AG09309 (cell line): Measurements from ENCODE around the gene CHRM3.

Experiments
- DNase-seq: peaks from one replicate; pipeline ENCODE4 v3.0.0-alpha.2; 2010; ENCODE audit warnings: low read depth
- H3K4me3 ChIP-seq: 2 replicates; pipeline ENCODE4 v1.5.1; 2011; ENCODE audit warnings: mild to moderate bottlenecking, low read depth, low read length, moderate library complexity; ENCODE audit not compliant: control insufficient read depth
- TF ChIP-seq, protein P1 (sequence below): IDR thresholded peaks from 2 replicates; pipeline ENCODE4 v1.5.1; 2011; ENCODE audit warnings: mild to moderate bottlenecking, low read depth, low read length, inconsistent platforms; ENCODE audit not compliant: insufficient read depth, control insufficient read depth; ENCODE audit errors: missing control alignments

CHRM3 gene

GRCh38 chr1:239422818-239423217 lies 36.5 kb downstream of the CHRM3 start:
- TF ChIP-seq, protein P1, sequence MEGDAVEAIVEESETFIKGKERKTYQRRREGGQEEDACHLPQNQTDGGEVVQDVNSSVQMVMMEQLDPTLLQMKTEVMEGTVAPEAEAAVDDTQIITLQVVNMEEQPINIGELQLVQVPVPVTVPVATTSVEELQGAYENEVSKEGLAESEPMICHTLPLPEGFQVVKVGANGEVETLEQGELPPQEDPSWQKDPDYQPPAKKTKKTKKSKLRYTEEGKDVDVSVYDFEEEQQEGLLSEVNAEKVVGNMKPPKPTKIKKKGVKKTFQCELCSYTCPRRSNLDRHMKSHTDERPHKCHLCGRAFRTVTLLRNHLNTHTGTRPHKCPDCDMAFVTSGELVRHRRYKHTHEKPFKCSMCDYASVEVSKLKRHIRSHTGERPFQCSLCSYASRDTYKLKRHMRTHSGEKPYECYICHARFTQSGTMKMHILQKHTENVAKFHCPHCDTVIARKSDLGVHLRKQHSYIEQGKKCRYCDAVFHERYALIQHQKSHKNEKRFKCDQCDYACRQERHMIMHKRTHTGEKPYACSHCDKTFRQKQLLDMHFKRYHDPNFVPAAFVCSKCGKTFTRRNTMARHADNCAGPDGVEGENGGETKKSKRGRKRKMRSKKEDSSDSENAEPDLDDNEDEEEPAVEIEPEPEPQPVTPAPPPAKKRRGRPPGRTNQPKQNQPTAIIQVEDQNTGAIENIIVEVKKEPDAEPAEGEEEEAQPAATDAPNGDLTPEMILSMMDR = no peak

GRCh38 chr1:239426821-239427475 lies 40.6 kb downstream of the CHRM3 start:
- TF ChIP-seq, protein P1 = no peak
- no peak overlapping the region for H3K4me3 ChIP-seq
- DNase-seq = peak; percentile 8

More at GRCh38 chr1:239422818-239423217, 36.5 kb downstream of the CHRM3 start:
- H3K4me3 ChIP-seq = no peak overlapping the region
- no peak for DNase-seq

DNA sequence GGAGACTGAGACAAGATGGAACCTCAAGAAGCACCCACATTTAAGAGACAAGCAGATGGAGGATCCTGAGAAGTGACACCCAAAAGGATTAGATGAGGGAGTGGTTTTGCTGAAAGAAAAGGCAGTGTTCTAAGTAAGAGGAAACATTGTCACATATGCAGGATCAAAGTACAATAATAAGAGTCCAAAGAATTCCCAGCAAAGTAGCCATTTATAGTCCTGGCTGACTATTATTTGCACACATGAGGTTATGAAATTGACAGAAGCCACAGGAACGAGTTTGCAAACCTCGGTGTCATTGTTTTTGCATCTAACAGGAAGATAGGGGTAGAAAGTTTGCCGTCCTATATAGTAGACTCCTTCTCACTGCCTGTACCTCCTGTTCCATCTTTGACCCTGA lies 41.3 kb downstream of the CHRM3 start:
- DNase-seq = no peak
- TF ChIP-seq, protein P1 = no peak
- H3K4me3 ChIP-seq = no peak overlapping the region

GRCh38 chr1:239428120-239428710 lies 41.8 kb downstream of the CHRM3 start:
- TF ChIP-seq, protein P1 = no peak
- no peak overlapping the region for H3K4me3 ChIP-seq
- no peak for DNase-seq

GRCh38 chr1:239429163-239429562 lies 42.8 kb downstream of the CHRM3 start:
- TF ChIP-seq, protein P1 = no peak
- H3K4me3 ChIP-seq = no peak overlapping the region
- no peak for DNase-seq

GRCh38 chr1:239432255-239432654 lies 45.9 kb downstream of the CHRM3 start:
- no peak overlapping the region for H3K4me3 ChIP-seq
- TF ChIP-seq, protein P1 = no peak
- no peak for DNase-seq
